ENCODE results near the gene STRN3. TPM values are rescaled to one million over a fixed set of nuclear protein-coding genes. Genes with fewer than 3 reads are reported as not detected.

STRN3 gene
- polyA plus RNA-seq, 2 donors: 7.4 to 9.5 TPM

DNA sequence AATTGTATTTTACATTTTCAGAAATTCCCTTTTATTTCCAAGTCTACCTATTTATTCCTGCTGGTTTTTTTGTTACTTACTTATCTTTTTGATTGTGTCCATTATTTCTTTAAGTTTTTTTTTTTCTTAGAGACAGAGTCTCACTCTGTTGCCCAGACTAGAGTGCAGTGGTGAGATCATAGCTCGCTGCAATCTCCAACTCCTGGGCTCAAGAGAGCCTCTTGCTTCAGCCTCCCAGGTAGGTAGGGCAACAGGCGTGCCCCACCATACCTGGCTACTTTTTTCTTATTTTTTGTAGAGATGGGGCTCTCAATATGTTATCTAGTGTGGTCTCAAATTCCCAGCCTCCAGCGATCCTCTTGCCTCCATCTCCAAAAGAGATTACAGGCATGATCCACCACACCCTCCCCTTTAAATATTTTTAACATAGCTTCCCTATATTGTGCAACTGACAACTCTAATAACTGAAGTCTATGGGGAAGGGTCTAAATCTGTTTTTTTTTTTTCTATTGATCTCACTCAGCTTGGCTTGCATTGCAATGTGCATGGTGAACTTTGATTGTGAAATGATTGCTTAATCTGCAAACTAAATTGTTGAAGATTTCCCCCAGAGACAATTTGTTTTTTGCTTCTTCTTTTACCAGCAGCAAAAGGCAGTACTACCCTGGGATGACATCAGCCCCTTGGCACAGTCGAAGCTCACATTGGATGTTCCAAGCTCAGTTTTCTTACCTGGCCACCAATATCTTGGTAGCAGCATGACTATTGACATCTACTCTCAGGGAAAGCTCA is 177.5 kb downstream of the STRN3 start:
- no peak overlapping the region for H3K4me3 ChIP-seq (ENCODE audit: low read depth in 1 of 2, low read length in 2 of 2)
- H3K36me3 ChIP-seq (ENCODE audit: control insufficient read depth in 2 of 2, insufficient read depth in 2 of 2, low read length in 1 of 2): no peaks in the 10 kb centered on the region
- H3K27ac ChIP-seq (ENCODE audit: low read depth in 2 of 2, low read length in 1 of 2): no peak overlapping the region
- no peaks in the 10 kb centered on the region for H3K27me3 ChIP-seq (ENCODE audit: control insufficient read depth in 1 of 2, insufficient read depth in 2 of 2, low read length in 2 of 2)
- WGBS, 2 donors: 85 to 88% methylated on average over 4 of the region's 4 CpGs
- no peaks in the 10 kb centered on the region for H3K9me3 ChIP-seq (ENCODE audit: control insufficient read depth in 2 of 2, insufficient read depth in 1 of 2, low read depth in 1 of 2, low read length in 1 of 2)
- no peaks in the 10 kb centered on the region for H3K4me1 ChIP-seq (ENCODE audit: control insufficient read depth in 2 of 2, insufficient read depth in 2 of 2, low read length in 1 of 2)

Other genes starting within 250 kb of the STRN3 start
- under 1 TPM; 0.06 to 0.20 TPM for gene COCH, start 151.8 kb downstream of the STRN3 start, polyA plus RNA-seq
- 1 to 10 TPM; 2.4 to 3.7 TPM for gene AP4S1, start 730 bp downstream of the STRN3 start, polyA plus RNA-seq
- gene HECTD1, start 181.4 kb upstream of the STRN3 start, polyA plus RNA-seq: 100 to 1,000 TPM in 1 of 2 donors, 10 to 100 TPM in 1; 90.0 to 140 TPM